HepG2 (cell line): Measurements from ENCODE around the gene GRAP.

Experiments
- CAMTA2 ChIP-seq: sonication (generic); formaldehyde crosslinking; IDR thresholded peaks from 2 replicates; pipeline ENCODE4 v1.4.0; 2020; ENCODE audit warnings: mild to moderate bottlenecking, missing genetic modification reagents, borderline replicate concordance
- CBX2 ChIP-seq, 2 experiments: fragments of 200-600 bp in 1 of 2; sonication (generic); formaldehyde crosslinking in 1 of 2; IDR thresholded peaks; 2 replicates each; pipeline versions ENCODE4 v1.7.0 to v1.8.1; 2018 to 2022; ENCODE audit warnings: low read depth in 2 of 2, low read length in 1 of 2, mild to moderate bottlenecking in 1 of 2, missing genetic modification reagents in 1 of 2
- CREB1 ChIP-seq, 2 experiments: fragments of 450-650 bp in 1 of 2; IDR thresholded peaks; 2 replicates each; pipeline ENCODE4 v1.6.1; 2016 to 2017; ENCODE audit warnings: control low read depth in 1 of 2, mild to moderate bottlenecking in 1 of 2, missing compliant biosample characterization in 1 of 2, missing genetic modification characterization in 1 of 2
- EED ChIP-seq: sonication (generic); formaldehyde crosslinking; IDR thresholded peaks from 2 replicates; pipeline ENCODE4 v1.5.0; 2020; ENCODE audit warnings: mild to moderate bottlenecking, missing genetic modification reagents
- IKZF1 ChIP-seq: fragments of 450-650 bp; IDR thresholded peaks from 2 replicates; pipeline ENCODE4 v1.7.1; 2016
- TEAD3 ChIP-seq: optimal IDR thresholded peaks from 2 replicates; pipeline ENCODE3; 2016; ENCODE audit warnings: borderline replicate concordance
- ZIK1 ChIP-seq: sonication (generic); formaldehyde crosslinking; IDR thresholded peaks from 2 replicates; pipeline ENCODE4 v1.5.0; 2020; ENCODE audit warnings: mild to moderate bottlenecking, low read depth, missing genetic modification reagents, borderline replicate concordance
- ZNF205 ChIP-seq: IDR thresholded peaks from 2 replicates; pipeline ENCODE4 v1.6.1; 2018; ENCODE audit warnings: missing biosample characterization, missing genetic modification reagents
- ZNF605 ChIP-seq: sonication (generic); formaldehyde crosslinking; IDR thresholded peaks from 2 replicates; pipeline ENCODE4 v1.8.0; 2022; ENCODE audit warnings: mild to moderate bottlenecking, missing genetic modification reagents
- ZNF672 ChIP-seq: sonication (generic); formaldehyde crosslinking; IDR thresholded peaks from 2 replicates; pipeline ENCODE4 v1.8.1; 2022; ENCODE audit warnings: missing genetic modification reagents

- TF ChIP-seq ZNF205 (no peak), CAMTA2 (CRISPR knock-in tag) (no peak), TEAD3 (CRISPR knock-in tag) (no peak), CREB1 (IDR thresholded peaks at IDR 0.05) (no peak), CREB1 (CRISPR knock-in tag; IDR thresholded peaks at IDR 0.05) (no peak), ZNF672 (no peak), ZIK1 (CRISPR knock-in tag) (no peak), IKZF1 (no peak), CBX2 (IDR thresholded peaks at IDR 0.05; ENCODE audit: low read depth, low read length) (no peak), CBX2 (CRISPR knock-in tag; IDR thresholded peaks at IDR 0.05; ENCODE audit: low read depth) (no peak), ZNF605 (CRISPR knock-in tag) (no peak), EED (CRISPR knock-in tag) (no peak)
Measured at GRCh38 chr17:19023209-19023999, 23.4 kb downstream of the GRAP start.
